NCI-H526 (cell line): ENCODE results near the gene ITPR2.

ENCODE experiments used
- DNase-seq, 2 experiments: peaks; one replicate each; lab custom pipeline; 2025; lab: John Stamatoyannopoulos, UW

The ITPR2 gene

DNA sequence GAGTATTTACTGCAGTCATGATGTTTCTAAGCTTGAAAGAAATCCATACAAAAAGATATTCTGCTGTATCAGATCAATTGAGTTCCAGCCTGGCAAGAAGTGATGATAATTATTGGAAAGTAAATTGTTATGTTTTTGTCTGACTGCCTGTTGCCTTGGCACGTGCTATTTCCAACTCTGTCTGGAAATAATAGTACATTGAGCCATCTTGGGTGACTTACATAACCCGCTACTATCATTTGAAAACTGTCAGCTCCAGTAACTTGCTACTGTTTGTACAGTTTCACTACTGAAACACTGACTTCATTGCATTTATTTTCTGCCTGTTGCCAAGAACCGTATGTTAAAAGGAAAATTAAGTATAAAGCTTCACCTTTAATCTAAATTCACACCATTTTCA, 318.6 kb downstream of the ITPR2 start:
- DNase-seq: no peak

DNA sequence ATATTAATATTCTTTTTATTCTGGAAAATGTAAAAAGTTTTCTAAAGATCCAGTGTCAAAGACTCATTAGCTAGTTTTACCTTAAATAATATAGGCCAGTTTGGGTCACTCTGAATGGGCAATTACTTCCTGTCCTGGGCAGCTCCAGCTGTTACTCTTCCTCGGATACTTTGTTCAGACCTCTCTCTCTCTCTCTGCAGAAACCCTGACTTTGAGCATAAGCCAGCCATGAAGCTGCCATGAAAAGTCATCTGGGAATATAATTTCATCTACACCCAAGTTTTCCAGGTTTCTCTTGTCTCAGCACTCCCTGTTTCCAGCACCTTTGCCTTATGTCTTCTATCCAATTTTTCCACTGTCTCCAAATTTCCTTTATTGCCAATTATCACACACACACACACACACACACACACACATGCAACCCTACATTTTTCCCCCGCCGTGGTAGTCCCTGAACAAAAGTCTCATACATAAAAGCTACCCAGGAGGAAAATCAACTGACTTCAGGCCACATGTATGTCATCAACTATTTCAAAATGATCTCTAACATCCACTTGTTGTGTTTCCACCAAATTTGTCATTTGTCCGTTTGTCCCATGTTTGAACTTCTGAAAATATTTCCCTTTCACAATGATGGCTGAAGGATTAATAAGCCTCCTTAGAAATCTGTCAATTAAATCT, 319.5 kb downstream of the ITPR2 start:
- DNase-seq: no peak

DNA sequence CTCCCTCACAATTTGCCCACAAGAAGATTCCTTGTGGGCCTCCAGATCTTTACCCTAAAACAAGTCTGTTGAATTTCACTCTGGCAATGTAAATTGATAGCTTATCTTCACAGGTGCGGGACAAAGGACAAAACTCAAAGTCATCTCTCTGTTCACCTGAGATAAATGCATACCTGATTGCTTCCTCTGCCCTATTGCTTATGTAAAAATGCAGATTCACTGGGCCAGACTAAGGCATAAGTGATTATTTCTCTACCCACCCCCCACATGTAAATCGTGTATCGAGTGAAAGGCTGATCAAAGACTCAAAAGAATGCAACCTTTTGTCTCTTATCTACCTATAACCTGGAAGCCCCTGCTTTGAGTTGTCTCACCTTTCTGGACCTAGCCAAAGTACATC, 320.8 kb downstream of the ITPR2 start:
- peak in 1 of 2 experiments; percentile 24 for DNase-seq

DNA sequence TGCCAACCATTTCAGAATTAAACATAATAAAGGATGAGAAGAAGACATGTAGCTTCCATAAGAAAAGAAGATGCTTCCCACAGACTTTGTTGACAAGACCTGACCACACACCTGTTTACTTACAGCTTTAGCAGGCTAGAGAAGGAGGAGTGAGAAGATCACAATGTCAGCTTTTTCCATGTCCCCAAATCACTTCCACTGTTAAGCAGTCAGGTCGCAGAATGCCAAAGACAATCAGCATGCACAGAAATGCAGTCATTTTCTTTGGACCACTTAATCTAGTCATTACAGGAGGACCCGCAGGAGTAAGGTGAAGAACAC, 322.7 kb downstream of the ITPR2 start:
- no peak for DNase-seq

DNA sequence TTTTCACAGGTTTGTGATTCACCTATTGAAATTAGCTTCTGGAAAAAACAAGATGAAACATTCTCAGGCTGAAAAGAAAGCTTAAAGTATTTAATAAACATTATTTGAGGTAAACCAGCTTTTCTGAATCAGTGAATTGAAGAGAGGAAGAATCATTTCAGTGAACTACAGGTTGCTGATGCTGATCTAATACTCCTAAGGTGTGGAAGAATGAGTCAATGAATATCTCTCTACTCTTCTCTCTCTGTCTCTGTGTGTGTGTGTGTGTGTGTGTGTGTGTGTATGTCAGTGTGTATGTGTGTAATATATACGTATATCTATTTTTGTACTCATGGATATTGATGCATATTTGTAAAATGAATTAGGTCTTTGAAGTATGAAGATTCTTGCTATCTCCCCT, 325.4 kb downstream of the ITPR2 start:
- DNase-seq: no peak

DNA sequence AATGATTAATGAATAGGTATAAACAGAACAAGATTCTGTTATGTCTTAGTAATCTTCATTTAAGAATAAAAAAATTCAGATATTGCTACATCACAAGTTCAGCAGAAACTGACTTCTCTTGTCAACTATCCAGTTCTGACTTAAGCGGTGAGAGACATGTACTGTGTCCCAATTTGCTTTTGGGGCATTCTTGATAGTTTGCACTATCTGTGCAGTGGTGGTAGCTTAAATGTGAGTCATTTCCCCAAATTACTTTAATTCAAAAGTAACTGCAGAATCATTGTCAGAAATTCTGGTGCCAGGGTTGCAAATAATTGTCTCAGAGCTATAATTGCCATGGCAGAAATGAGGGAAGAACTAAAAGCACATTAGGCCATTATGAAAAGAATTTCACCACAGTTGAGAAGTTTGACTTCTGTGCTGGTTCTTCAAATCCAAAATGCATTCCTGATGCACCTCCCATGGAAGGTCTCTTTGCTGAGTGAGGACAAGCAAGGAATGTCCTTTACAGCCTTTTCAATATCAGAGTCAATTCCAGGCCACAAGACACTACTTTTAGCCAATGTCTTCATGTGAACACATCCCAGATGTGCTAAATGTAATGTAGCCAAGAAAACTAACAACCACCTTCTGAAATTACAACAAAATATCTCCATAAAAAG, 332.9 kb downstream of the ITPR2 start:
- DNase-seq: no peak

DNA sequence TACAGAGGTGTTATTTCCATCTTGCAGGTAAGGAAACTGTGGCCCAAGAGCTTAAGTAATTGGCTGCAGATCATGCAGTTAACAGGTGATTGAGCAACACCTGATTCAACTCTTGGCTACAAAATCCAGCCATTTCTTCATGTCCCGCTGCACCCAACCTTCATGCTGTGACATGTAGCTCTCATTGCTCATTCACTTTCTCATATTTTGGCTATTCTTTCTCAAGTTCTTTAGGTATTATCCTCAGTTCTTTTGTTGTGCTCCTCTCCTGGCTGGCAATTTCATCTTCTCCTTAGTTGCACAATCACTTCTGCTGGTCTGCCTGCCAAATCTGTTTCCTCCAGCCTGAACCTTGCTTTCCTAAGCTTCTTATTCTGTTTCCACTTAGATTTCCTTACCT, 336.8 kb downstream of the ITPR2 start:
- DNase-seq: no peak

DNA sequence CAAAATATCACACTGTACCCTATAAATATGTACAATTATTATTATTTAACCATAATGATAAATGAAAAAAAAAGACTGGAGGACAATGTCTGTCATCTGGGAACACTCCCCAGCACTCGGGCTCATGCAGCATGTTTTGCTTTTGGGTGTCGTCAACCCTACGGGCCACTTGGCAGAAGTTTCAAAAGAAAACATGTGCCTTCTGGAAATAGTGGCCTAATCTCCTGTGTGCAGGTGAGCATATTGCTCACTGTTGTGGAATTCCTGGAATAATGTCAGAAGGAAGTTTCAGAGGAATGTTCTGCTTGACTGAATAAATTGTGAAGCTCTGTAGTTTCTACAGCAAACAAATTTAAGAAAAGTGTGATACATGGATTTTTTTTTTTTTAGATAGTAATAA, 339.3 kb downstream of the ITPR2 start:
- DNase-seq: no peak

DNA sequence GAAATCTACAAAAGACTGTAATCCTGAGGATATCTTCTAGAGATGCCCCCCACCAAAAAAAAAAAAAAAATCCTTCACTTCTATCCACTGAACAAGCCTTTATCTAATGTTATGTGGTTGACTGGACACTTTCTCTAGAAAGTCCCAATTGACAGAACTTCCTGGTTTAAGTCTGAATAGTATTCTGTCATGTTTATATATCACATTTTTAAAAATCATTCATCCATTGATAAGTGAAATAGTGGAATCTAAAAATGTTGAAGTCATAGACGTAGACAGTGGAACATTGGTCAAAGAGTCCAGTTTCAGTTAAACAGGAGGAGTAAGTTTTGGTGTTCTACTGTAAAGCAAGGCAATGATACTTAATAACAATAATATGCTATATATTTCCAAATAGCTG, 340.6 kb downstream of the ITPR2 start:
- no peak for DNase-seq

DNA sequence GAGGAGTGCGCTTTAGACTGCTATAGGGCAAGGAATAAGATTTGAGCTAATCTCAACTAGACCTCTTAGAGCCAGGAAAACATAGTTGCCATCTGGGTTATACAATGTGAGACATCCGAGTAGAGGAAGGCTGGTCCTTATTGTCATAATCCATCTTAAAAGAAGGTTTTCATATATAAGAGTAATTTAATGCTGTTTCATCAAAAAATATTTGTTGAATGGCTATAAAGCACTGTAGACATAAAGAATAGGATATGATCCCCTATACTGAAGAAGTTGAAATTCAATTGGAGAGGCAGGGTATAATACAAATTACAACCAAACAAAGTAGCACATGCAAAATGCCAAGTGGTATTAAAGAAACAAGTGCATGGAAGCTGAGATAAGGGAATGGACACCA, 343.1 kb downstream of the ITPR2 start:
- no peak for DNase-seq

DNA sequence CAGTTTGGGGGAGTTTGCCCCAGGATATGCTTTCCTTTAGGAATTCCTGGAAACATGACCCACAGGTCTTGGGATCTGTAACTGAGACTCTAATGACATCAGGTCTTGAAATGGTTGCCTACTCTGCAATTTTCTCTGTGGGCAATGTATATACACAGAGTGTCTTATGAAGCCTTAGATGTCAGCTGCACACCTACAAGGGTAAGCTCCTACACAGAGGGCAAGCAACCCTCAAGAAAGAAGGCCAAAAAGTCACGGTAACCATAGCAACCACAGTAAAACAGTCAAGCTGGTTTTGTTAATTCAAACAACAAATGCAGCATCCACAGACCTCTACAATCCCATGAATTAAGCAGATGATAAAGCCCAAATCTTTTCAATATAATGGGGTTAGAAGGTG, 344.6 kb downstream of the ITPR2 start:
- DNase-seq: no peak

DNA sequence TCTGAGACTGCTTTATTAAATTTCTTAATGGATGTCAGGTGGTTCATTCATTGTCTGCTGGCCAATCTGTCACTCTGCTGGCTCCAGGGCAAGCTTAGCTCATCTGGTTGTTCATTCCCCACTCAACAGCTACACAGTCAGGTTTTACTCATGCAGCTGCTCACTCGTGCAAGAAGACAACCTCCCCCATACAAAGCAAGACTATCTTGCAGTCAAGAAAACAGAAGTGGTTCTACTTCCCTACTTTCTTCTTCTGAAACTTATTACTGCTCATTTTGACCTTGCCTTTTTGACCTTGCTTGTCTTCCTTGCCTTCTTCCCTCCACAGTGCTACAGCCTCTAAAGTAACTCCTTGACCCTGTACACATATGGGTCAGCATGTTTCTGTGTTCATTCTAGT, 359.7 kb downstream of the ITPR2 start:
- no peak for DNase-seq

DNA sequence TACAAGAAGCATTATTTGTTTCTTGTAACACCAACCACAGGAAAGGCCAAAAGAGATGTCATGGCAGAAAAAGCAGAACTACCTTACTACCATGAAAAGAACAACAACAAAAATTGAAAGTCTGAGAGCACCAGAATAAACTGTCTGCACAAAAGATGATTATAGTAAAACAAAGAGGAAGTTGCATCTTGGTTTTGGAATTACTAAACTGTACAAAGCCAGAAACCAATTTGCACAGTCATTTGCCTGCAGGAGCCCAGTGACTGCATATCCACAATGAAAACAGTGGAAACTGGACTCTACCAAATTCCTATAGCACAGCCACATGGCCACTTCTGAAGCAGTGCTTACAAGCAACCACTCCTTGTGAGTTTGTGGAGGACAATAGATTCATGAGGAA, 361.4 kb downstream of the ITPR2 start:
- DNase-seq: peak in 1 of 2 experiments; percentile 11

DNA sequence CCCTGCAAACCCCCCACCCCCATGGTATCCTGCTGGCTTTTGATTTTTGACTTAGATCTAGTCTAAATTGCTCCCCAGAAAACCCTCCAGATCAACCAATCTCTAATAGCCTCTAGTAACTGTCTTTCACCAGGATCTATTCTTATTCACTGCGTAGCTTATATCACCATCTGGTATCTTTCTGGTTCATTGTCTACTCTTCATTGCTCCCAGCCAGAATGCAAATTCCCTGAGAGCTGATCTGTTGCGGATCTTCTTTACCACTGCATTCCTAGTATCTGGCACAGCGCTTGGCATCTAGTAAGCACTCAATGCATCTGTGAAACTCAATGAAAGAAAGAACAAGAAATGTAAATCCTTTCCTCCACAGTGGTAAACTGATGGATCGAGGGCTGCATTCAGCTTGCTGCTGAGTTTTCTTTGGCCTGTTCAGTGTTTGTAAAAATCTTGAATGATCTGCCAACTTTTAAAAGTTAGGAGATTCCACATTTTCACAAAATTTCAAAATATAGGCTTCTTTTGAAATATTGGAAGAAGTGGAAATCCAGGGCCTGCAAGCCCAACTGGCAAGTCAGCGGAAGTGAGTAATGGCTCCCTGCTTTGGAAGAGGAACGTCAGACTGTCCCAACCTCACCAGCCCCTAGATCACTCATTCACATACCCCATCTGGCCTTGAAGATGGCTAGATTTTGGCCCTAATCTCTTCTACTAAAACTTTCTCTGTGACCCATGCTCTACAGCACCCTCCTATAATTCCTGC, 363.4 kb downstream of the ITPR2 start:
- DNase-seq: peak; percentile 58 to 71

DNA sequence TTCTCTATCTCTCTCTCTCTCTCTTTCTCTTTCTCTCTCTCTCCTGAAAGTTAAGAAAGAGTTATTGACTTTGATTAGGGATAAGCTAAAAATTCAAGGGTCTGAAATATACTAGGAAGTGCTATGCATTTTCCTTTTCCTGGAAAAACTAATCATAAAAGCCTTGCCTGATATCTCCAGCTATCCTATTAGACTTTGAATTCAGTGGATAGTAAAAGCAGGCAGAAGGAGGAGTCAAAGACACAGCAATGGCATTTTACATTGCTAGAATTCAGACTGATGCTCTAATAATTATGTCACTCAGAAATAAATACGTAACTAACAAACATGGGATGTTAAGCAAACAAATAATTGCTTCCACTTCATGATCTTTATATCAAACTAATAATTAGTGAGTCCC, 365.6 kb downstream of the ITPR2 start:
- DNase-seq: no peak

DNA sequence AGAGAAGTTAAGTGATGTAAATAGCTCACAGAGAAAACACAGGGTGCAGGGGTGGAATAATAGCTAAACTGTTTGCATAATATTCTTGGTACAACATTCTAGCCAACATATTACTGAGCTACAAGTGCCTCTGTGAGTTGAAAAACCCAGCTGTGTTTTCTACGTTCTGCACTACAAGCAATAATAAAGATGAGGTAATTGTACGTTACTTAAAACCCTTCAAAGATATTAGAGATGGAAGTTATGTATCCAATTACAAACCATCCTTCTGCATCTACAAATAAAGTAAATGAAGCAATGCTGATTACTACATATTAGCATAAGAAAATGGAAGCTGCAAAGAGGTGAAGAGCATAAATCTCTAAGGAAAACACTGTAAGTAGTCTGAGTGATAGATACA, 366.3 kb downstream of the ITPR2 start:
- no peak for DNase-seq

DNA sequence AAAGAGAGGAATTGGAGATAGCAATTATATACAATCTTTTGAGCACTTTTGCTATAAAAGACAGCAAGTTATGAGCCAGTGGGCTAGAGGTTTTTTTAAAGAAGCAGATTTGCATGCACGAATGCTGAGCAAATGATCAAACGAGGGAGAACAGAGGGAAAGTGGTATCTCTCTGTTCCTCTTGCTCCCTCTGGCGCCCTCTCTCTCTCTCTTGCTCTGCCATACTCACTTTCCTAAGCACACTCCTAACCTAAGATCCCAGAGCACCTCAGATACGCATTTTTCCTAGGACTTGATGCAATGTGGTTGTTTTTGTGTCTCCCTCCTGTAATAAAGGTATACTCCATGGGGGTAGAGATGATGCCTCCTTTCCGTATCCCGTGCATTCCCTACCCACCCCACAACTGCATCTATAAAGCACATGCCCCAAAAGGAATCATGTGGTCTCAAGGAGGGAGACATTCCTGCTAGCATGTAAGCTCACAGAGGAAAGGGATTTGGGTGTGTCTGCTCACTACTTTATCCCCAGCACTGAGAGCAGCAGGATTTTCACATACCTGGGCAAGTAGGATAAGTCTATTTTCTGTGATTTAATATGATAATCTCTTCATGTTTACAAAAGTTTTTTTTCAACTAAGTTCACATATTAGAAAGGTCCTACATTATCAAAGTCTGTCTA, 367.4 kb downstream of the ITPR2 start:
- no peak for DNase-seq

DNA sequence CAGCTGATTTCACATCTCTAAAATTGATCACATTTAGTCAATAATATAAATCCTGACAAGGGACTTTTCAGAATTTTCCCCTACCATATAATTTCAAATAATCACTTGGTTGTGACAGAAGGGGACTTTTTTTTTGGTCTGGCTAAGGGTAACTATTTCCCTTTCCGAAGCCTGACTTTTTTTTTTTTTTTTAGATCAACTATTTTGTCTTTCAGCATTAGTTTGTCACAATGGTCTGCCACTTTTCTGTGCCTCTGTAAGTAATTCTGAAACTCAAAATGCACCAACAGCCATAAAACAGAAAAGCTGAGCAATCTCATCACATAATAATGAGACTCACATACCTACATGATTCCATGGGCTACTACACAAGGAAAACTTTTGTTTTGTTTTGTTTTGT, 371.2 kb downstream of the ITPR2 start:
- no peak for DNase-seq

DNA sequence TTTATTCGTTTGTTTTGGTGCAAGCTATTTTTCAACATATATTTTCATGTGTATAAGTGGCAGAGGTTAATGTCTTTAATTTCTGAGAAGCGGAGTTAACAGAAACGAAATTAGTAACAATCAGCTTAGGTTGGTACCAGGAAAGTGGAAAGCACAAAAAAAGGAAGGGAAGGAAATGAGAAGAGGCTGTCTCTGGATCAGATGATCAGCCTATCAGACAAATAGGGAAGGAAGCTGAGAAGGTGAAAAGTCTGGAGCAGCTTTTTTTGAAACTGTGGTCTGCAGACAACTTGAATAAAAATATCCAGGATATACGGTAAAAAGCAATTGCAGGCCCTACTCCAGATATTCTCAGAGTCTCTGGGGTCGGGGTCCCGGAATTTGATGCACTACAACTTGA, 372.6 kb downstream of the ITPR2 start:
- DNase-seq: no peak

DNA sequence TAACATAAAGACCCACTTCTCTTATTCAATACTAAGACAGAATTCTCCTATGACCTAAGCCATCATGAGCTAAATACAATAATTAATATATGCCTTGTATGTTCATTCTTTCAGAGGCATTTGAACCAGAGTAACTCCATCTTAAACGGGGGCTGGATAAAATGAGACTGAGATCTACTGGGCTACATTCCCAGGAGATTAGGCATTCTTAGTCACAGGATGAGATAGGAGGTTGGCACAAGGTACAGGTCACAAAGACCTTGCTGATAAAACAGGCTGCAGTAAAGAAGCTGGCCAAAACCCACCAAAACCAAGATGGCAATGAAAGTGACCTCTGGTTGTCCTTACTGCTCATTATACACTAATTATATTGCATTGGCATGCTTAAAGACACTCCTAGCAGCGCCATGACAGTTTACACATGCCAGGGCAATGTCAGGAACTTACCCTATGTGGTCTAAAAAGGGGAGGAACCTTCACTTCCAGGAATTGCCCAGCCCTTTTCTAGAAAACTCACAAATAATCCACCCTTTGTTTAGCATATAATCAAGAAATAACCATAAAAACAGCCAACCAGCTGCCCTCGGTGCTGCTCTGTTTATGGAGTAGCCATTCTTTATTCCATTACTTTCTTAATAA, 376.9 kb downstream of the ITPR2 start:
- no peak for DNase-seq

DNA sequence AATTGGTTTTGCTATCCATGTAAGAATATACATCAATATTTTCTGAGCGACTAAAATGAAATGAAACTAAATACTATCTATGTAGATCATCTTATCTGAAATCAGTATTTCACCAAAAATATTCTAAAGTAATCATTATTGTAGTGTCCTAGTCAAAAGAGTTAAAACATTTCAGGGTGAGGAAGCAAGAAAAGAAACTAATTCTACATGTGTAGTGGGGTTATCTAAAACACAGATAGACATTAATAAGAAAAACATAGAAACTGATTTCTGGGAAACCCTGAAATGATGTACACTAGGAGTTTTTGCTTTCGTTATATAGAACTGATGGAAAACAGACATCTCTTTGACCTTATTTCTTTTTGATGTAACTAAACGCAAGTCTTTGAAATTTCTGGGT, 379.7 kb downstream of the ITPR2 start:
- no peak for DNase-seq

DNA sequence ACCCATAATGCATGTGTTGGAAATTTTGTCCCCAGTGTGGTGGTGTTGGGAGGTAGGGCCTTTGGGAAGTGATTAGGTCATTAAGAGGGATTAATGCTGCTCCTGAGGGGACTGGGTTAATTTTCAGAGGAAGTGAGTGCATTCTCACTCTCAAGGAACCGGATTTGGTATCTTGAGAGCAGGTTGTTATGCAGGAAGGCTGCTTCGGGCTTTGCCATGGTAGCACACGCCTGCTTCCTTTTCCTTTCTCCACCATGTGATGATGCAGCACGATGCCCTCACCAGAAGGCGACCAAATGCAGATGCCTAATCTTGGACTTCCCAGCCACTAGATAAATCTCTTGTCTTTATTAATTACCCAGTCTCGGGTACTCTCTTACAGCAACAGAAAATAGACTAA, 380.5 kb downstream of the ITPR2 start:
- DNase-seq: no peak
